Measurements from ENCODE around the gene ZNF394. TPM values are rescaled to one million over a fixed set of nuclear protein-coding genes. Genes with fewer than 3 reads are reported as not detected.

ZNF394 gene
- total RNA-seq, 4 donors from 2014 or later, result 24.5 to 48.7 (median 38.5) TPM

DNA sequence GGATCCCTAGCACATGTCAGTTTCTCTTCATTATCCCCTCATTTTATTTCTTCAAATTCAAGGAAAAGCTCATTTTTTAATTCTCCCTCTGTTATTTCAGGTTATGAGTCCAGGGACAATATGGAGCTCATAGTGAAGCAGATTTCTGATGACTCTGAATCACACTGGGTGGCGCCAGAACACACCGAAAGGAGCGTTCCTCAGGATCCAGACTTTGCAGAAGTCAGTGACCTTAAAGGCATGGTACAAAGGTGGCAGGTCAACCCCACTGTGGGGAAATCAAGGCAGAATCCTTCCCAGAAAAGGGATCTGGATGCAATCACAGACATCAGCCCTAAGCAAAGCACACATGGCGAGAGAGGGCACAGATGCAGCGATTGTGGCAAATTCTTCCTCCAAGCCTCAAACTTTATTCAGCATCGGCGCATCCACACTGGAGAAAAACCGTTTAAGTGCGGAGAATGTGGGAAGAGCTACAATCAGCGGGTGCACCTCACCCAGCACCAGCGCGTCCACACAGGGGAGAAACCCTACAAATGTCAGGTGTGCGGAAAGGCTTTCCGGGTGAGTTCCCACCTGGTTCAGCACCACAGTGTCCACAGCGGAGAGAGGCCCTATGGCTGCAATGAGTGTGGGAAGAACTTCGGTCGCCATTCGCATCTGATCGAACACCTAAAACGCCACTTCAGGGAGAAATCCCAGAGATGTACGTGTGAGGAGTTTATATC, 25.8 kb upstream of the ZNF394 start:
- in situ Hi-C loops (cut with MboI; ENCODE audit: low pct_ligation_motif_present in 1 of 4, low pct_unique_long_range_greater_than_20kb in 1 of 4, low sequenced_read_pairs in 3 of 4) (no loop called here), intact Hi-C loops (cut with DNase I; ENCODE audit: low total_unique reads) (no loop called here)
- H3K36me3 ChIP-seq, result peaks cover 0 to 48% (median 22%) of the 10 kb centered on the region in 4 donors
- H3K4me3 ChIP-seq, result no peak overlapping the region
- no peaks in the 10 kb centered on the region for H3K27me3 ChIP-seq
- no peak for TF ChIP-seq POLR2AphosphoS5 (IDR thresholded peaks at IDR 0.05)
- TF ChIP-seq, protein P1, sequence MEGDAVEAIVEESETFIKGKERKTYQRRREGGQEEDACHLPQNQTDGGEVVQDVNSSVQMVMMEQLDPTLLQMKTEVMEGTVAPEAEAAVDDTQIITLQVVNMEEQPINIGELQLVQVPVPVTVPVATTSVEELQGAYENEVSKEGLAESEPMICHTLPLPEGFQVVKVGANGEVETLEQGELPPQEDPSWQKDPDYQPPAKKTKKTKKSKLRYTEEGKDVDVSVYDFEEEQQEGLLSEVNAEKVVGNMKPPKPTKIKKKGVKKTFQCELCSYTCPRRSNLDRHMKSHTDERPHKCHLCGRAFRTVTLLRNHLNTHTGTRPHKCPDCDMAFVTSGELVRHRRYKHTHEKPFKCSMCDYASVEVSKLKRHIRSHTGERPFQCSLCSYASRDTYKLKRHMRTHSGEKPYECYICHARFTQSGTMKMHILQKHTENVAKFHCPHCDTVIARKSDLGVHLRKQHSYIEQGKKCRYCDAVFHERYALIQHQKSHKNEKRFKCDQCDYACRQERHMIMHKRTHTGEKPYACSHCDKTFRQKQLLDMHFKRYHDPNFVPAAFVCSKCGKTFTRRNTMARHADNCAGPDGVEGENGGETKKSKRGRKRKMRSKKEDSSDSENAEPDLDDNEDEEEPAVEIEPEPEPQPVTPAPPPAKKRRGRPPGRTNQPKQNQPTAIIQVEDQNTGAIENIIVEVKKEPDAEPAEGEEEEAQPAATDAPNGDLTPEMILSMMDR (IDR thresholded peaks at IDR 0.05), result peak in 2 of 5 experiments; percentile 12 to 14
- 94% methylated on average over 21 of the region's 21 CpGs; no CpG with 5 or more reads in 1 of the 2 donors for WGBS, 2 donors (ENCODE audit: low coverage in 1 of 2)
- H3K27ac ChIP-seq, result no peak overlapping the region
- H3K4me1 ChIP-seq, result no peaks in the 10 kb centered on the region
- peak; percentile 17 for DNase-seq
- H3K9me3 ChIP-seq, result peaks cover 14 to 17% of the 10 kb centered on the region in 2 donors

DNA sequence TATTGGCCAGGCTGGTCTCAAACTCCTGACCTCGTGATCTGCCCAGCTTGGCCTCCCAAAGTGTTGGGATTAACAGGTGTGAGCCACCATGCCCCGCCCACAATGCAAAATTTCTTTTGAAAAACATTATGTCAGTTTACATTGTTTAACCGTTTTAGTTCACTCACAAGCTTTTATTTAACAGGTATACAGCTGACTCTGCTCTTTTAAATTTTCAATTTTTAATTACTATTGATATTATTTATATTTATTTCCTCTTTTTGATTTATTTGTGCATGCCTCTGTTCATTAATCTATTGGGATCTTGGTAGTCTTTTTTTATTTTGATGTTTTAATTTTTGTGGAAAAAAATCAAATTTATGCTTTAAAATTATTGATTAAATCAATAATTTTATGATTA, 21.3 kb upstream of the ZNF394 start:
- TF ChIP-seq POLR2AphosphoS5 (IDR thresholded peaks at IDR 0.05) (no peak), EP300 (IDR thresholded peaks at IDR 0.05; ENCODE audit: low read depth) (no peak), POLR2A (IDR thresholded peaks at IDR 0.05) (no peak)
- TF ChIP-seq, protein P1 (IDR thresholded peaks at IDR 0.05), result no peak
- DNase-seq, result no peak
- in situ Hi-C loops (cut with MboI; ENCODE audit: low pct_ligation_motif_present in 1 of 4, low pct_unique_long_range_greater_than_20kb in 1 of 4, low sequenced_read_pairs in 3 of 4), result no loop called here
- intact Hi-C loops (cut with DNase I; ENCODE audit: low total_unique reads), result no loop called here
- H3K27ac ChIP-seq, result no peak overlapping the region
- H3K4me3 ChIP-seq, result no peak overlapping the region
- no peaks in the 10 kb centered on the region for H3K27me3 ChIP-seq
- H3K36me3 ChIP-seq, result peaks cover 0 to 30% (median 11%) of the 10 kb centered on the region in 4 donors
- WGBS, 2 donors (ENCODE audit: low coverage in 1 of 2), result 67 to 92% methylated on average over 1 to 3 of the region's 3 CpGs
- H3K9me3 ChIP-seq, result no peaks in the 10 kb centered on the region
- H3K4me1 ChIP-seq, result no peaks in the 10 kb centered on the region

DNA sequence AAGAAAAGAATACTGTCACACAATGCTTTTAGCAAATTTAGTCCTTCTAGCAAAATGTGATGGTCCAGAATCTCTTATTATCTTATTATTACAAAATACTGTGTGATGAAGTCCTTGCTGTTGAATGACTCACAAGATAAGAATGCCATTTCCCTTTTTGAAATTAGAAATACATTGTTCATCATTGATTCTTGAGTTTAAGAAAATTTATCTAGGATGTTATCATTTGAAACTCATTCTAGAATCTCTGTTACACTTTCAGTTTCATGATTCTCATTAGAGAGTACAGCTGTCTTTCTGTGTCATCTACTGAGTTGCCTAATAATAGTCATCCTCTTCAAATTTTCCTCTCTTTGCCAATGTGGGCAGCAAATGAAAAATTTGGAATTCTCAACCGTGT, 14.0 kb upstream of the ZNF394 start:
- no peaks in the 10 kb centered on the region for H3K27me3 ChIP-seq
- H3K9me3 ChIP-seq, result no peaks in the 10 kb centered on the region
- WGBS, 2 donors (ENCODE audit: low coverage in 1 of 2), result 60 to 78% methylated on average over 1 of the region's 1 CpG
- intact Hi-C loops (cut with DNase I; ENCODE audit: low total_unique reads), result no loop called here
- no peak overlapping the region for H3K27ac ChIP-seq
- no peak overlapping the region for H3K4me3 ChIP-seq
- H3K4me1 ChIP-seq, result no peaks in the 10 kb centered on the region
- in situ Hi-C loops (cut with MboI; ENCODE audit: low pct_ligation_motif_present in 1 of 4, low pct_unique_long_range_greater_than_20kb in 1 of 4, low sequenced_read_pairs in 3 of 4), result no loop called here
- no peak for DNase-seq
- H3K36me3 ChIP-seq, result peaks cover 0 to 35% (median 15%) of the 10 kb centered on the region in 4 donors
- TF ChIP-seq EP300 (IDR thresholded peaks at IDR 0.05; ENCODE audit: low read depth), result no peak
- TF ChIP-seq POLR2AphosphoS5 (IDR thresholded peaks at IDR 0.05), result no peak
- TF ChIP-seq POLR2A (IDR thresholded peaks at IDR 0.05), result no peak
- TF ChIP-seq, protein P1 (IDR thresholded peaks at IDR 0.05), result no peak

DNA sequence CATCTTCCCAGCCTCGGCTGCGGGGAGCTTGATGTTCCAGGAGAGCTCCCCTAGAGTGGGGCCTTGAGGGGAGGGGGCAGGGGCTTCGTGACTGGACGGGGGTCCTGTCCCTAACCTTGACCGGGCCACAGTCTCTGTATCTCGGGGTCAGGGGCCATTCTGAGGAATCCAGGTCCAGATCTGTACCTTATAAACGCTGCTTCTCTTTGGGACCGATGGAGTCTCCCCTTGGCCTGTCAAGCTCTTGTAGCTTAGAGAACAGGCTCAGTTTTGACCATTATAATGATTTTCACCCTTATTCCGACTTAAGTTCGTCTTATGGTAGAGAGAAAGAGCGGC, 5.2 kb upstream of the ZNF394 start:
- Histone ChIP-seq H3K36me3 (peaks cover 0 to 4% (median 0%) of the 10 kb centered on the region in 4 donors), H3K4me1 (peaks cover 11 to 37% (median 29%) of the 10 kb centered on the region in 4 donors), H3K27ac (peak overlapping the region; percentile 89 to 98 (median 90)), H3K27me3 (no peaks in the 10 kb centered on the region), H3K4me3 (peak overlapping the region; percentile 59 to 88 (median 78)), H3K9me3 (no peaks in the 10 kb centered on the region)
- TF ChIP-seq POLR2A (IDR thresholded peaks at IDR 0.05) (no peak), POLR2AphosphoS5 (IDR thresholded peaks at IDR 0.05) (no peak), EP300 (IDR thresholded peaks at IDR 0.05; ENCODE audit: low read depth) (no peak)
- TF ChIP-seq, protein P1 (IDR thresholded peaks at IDR 0.05), result no peak
- in situ Hi-C loops (cut with MboI; ENCODE audit: low pct_ligation_motif_present in 1 of 4, low pct_unique_long_range_greater_than_20kb in 1 of 4, low sequenced_read_pairs in 3 of 4) (loop anchor here in 1 of 4 donors (10.0 kb wide), 1 partner anchor 50 kb away; the partner anchor contains the start of genes FAM200A and ZNF655), intact Hi-C loops (cut with DNase I; ENCODE audit: low total_unique reads) (no loop called here)
- WGBS, 2 donors (ENCODE audit: low coverage in 1 of 2), result 2 to 6% methylated on average over 3 to 11 of the region's 11 CpGs
- no peak for DNase-seq
